SK-N-SH (cell line): ENCODE measurements around the gene CHMP4A.

Experiments used
- CTCF ChIP-seq: fragments of 200-600 bp; sonication (generic); IDR thresholded peaks from 2 replicates; pipeline ENCODE4 v1.6.1; 2017; ENCODE audit warnings: antibody characterized with exemption, mild to moderate bottlenecking, moderate library complexity
- EZH2phosphoT487 ChIP-seq: fragments of 200-600 bp; sonication (generic); IDR thresholded peaks from 2 replicates; pipeline ENCODE4 v1.6.1; 2017; ENCODE audit warnings: low read depth, mixed run types, mild to moderate bottlenecking, antibody characterized with exemption, moderate library complexity, borderline replicate concordance
- GABPA ChIP-seq: IDR thresholded peaks from 2 replicates; pipeline ENCODE4 v1.4.0; 2012; ENCODE audit warnings: low read depth, mild to moderate bottlenecking
- JUND ChIP-seq: IDR thresholded peaks from 2 replicates; pipeline ENCODE4 v1.4.0; 2012
- MEF2A ChIP-seq: IDR thresholded peaks from 2 replicates; pipeline ENCODE4 v1.4.0; 2012; ENCODE audit warnings: low read depth, borderline replicate concordance
- RXRA ChIP-seq: IDR thresholded peaks from 2 replicates; pipeline ENCODE4 v1.4.0; 2012; ENCODE audit warnings: low read depth, mild to moderate bottlenecking, borderline replicate concordance
- TCF12 ChIP-seq: IDR thresholded peaks from 2 replicates; pipeline ENCODE4 v1.4.0; 2012
- TEAD4 ChIP-seq: IDR thresholded peaks from 2 replicates; pipeline ENCODE4 v1.4.0; 2012; ENCODE audit warnings: mild to moderate bottlenecking, borderline replicate concordance; ENCODE audit not compliant: insufficient read depth

- TF ChIP-seq EZH2phosphoT487, result no peak
- TF ChIP-seq TEAD4, result no peak
- TF ChIP-seq CTCF, result no peak
- no peak for TF ChIP-seq TCF12
- TF ChIP-seq GABPA, result no peak
- no peak for TF ChIP-seq RXRA
- TF ChIP-seq JUND, result no peak
- TF ChIP-seq MEF2A, result no peak
Observed at GRCh38 chr14:24194873-24195185, 18.5 kb downstream of the CHMP4A start.
